ENCODE measurements around the gene CTNNA1. TPM values are rescaled to one million over a fixed set of nuclear protein-coding genes. Genes with fewer than 3 reads are reported as not detected.

Gene CTNNA1
- total and polyA plus RNA-seq, 2 of the 8 experiments (the other 6 are each of a cell fraction or from before 2014, with no cell fraction given) = 115 to 349 TPM

DNA sequence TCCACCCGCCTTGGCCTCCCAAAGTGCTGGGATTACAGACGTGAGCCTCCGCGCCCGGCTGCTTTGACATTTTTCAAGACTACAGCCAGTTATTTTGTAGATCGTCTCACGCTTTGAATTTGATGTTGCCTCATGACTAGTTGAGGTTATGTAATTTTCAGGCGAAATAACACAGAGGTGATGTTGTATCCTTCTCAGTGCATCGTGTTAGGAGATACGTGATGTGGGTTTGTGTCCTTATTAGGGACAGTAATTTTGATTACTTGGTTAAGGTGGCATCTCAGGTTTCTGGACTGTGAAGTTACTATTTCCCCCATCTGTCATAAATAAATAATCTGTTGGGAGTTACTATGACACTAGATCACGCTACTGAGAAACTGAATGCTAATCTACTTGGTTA lies 25.0 kb downstream of the CTNNA1 start (continued):
- TF ChIP-seq SAP30 (IDR thresholded peaks at IDR 0.05; ENCODE audit: insufficient read depth, insufficient replicate concordance, low read length) (no peak), GABPA (IDR thresholded peaks at IDR 0.05; ENCODE audit: borderline replicate concordance, insufficient read depth, low read length) (no peak), BCL11A (IDR thresholded peaks at IDR 0.05; ENCODE audit: low read depth in 2 of 2, low read length in 2 of 2) (no peak), CBX5 (IDR thresholded peaks at IDR 0.05; ENCODE audit: low read depth, low read length) (no peak), POLR2A (IDR thresholded peaks at IDR 0.05; ENCODE audit: control extremely low read depth in 1 of 2, low read depth in 2 of 2, low read length in 2 of 2) (no peak)
